GM12878 (cell line): ENCODE measurements around the gene AP3S2. TPM values are rescaled to one million over a fixed set of nuclear protein-coding genes. Genes with fewer than 3 reads are reported as not detected.

ENCODE experiments used
- ATAC-seq: fragments of 200-7000 bp; cut with Tn5 transposase; 3 replicates; pipeline ENCODE4 v1.9.1; 2020; ENCODE audit warnings: mild to moderate bottlenecking, moderate library complexity
- BruUV-seq: library from RNA; stranded (reverse); fragments of 400-500 nt; replicated peaks from 2 replicates; lab custom pipeline; 2021; lab: Mats Ljungman, UMichigan
- CTCF ChIA-PET: fragments of 300-600 bp; sonication (Branson Sonifier 250); formaldehyde crosslinking; extraction: SDS; loops from one replicate; lab custom pipeline; 2021; ENCODE audit warnings: inconsistent platforms; lab: Yijun Ruan, JAX
- POLR2A ChIA-PET: fragments of 350-600 bp; formaldehyde crosslinking; extraction: SDS; loops from one replicate; lab custom pipeline; 2021; ENCODE audit warnings: inconsistent platforms; lab: Charles Lee
- RAD21 ChIA-PET: fragments of 300-600 bp; sonication (Branson Sonifier 250); formaldehyde crosslinking; loops from one replicate; lab custom pipeline; 2023; ENCODE audit warnings: antibody characterized with exemption; ENCODE audit not compliant: unreplicated experiment; lab: Charles Lee
- SMC1A ChIA-PET: fragments of 300-600 bp; sonication (Branson Sonifier 250); formaldehyde crosslinking; loops from one replicate; lab custom pipeline; 2023; ENCODE audit not compliant: unreplicated experiment, uncharacterized antibody; lab: Charles Lee
- DNase-seq: peaks from one replicate; pipeline ENCODE4 v3.0.0-alpha.2; 2011; ENCODE audit warnings: low read depth, low spot score
- FAIRE-seq: peaks from 3 replicates; lab custom pipeline; 2011; peaks lifted over from hg19 to GRCh38; lab: Jason Lieb, UNC
- H2AFZ ChIP-seq: 2 replicates; pipeline ENCODE4 v1.6.0; 2011; ENCODE audit warnings: low read depth, low read length, control low read depth; ENCODE audit not compliant: control insufficient read depth
- H3K27ac ChIP-seq: 2 replicates; pipeline ENCODE4 v1.5.1; 2011; ENCODE audit warnings: control low read depth; ENCODE audit not compliant: control insufficient read depth, insufficient read depth
- H3K27me3 ChIP-seq, 2 experiments: replicated peaks in 1 of 2; 2 replicates each; pipeline versions ENCODE4 v1.6.0 to v1.6.1; 2011; ENCODE audit warnings: low read length in 1 of 2; ENCODE audit not compliant: control insufficient read depth in 2 of 2, insufficient read depth in 2 of 2
- H3K36me3 ChIP-seq, 2 experiments: 2 replicates each; pipeline ENCODE4 v1.5.1; 2011; ENCODE audit warnings: low read length in 1 of 2; ENCODE audit not compliant: control insufficient read depth in 2 of 2, insufficient read depth in 2 of 2
- H3K4me1 ChIP-seq: 2 replicates; pipeline ENCODE4 v1.6.1; 2011; ENCODE audit warnings: mild to moderate bottlenecking, low read length, moderate library complexity, mixed read lengths; ENCODE audit not compliant: control insufficient read depth, insufficient read depth
- H3K4me2 ChIP-seq: 2 replicates; pipeline ENCODE4 v1.6.0; 2011; ENCODE audit warnings: control low read depth; ENCODE audit not compliant: control insufficient read depth, insufficient read depth
- H3K4me3 ChIP-seq: fragments of 200-600 bp; sonication (generic); 2 replicates; pipeline ENCODE4 v1.5.1; 2016
- H3K79me2 ChIP-seq: 2 replicates; pipeline ENCODE4 v1.6.0; 2011; ENCODE audit warnings: low read length; ENCODE audit not compliant: control insufficient read depth, insufficient read depth
- H3K9ac ChIP-seq: 2 replicates; pipeline ENCODE4 v1.8.0; 2011; ENCODE audit warnings: low read length, control low read depth, mixed read lengths; ENCODE audit not compliant: control insufficient read depth, insufficient read depth
- H3K9me3 ChIP-seq: replicated peaks from 3 replicates; pipeline ENCODE4 v1.5.1; 2011; ENCODE audit warnings: mild to moderate bottlenecking, low read length; ENCODE audit not compliant: control insufficient read depth, insufficient read depth
- H4K20me1 ChIP-seq: 2 replicates; pipeline ENCODE4 v1.6.0; 2011; ENCODE audit not compliant: control insufficient read depth, insufficient read depth
- ATF7 ChIP-seq: fragments of 450-650 bp; IDR thresholded peaks from 2 replicates; pipeline ENCODE4 v1.6.1; 2016; ENCODE audit warnings: low read depth, mild to moderate bottlenecking
- EED ChIP-seq: sonication (generic); IDR thresholded peaks from 2 replicates; pipeline ENCODE4 v1.6.1; 2016; ENCODE audit warnings: antibody characterized with exemption, low read depth
- ETV6 ChIP-seq, 2 experiments: fragments of 450-650 bp in 1 of 2; IDR thresholded peaks in 1 of 2; conservative IDR thresholded peaks in 1 of 2; 2 replicates each; pipeline ENCODE4 v1.6.1; 2014; ENCODE audit warnings: antibody characterized with exemption in 1 of 2, borderline replicate concordance in 1 of 2, low read depth in 1 of 2, mild to moderate bottlenecking in 1 of 2, moderate library complexity in 1 of 2
- KLF5 ChIP-seq: fragments of 450-650 bp; IDR thresholded peaks from 2 replicates; pipeline ENCODE4 v1.6.1; 2014; ENCODE audit warnings: mild to moderate bottlenecking; ENCODE audit not compliant: partially characterized antibody
- MEF2B ChIP-seq: fragments of 450-650 bp; IDR thresholded peaks from 2 replicates; pipeline ENCODE4 v1.6.1; 2018; ENCODE audit warnings: mild to moderate bottlenecking, moderate library complexity; ENCODE audit not compliant: partially characterized antibody, poor library complexity, severe bottlenecking
- NFYB ChIP-seq: IDR thresholded peaks from 2 replicates; pipeline ENCODE4 v1.6.1; 2011; ENCODE audit warnings: low read depth, mild to moderate bottlenecking, low read length, improper control_type of control experiment, moderate library complexity; ENCODE audit not compliant: insufficient read depth
- RBBP5 ChIP-seq: fragments of 200-600 bp; sonication (generic); conservative IDR thresholded peaks from 2 replicates; pipeline ENCODE4 v1.6.1; 2016
- REST ChIP-seq: IDR thresholded peaks from 2 replicates; pipeline ENCODE4 v1.6.1; 2012; ENCODE audit warnings: mild to moderate bottlenecking, low read depth, low read length
- SUZ12 ChIP-seq: fragments of 200-600 bp; sonication (generic); IDR thresholded peaks from one replicate; pipeline ENCODE4 v1.6.1; 2018; ENCODE audit warnings: antibody characterized with exemption, mild to moderate bottlenecking; ENCODE audit not compliant: unreplicated experiment
- WRNIP1 ChIP-seq: IDR thresholded peaks from 2 replicates; pipeline ENCODE4 v1.6.1; 2011; ENCODE audit warnings: low read depth, low read length, improper control_type of control experiment, borderline replicate concordance
- WGBS: methylation state at CpG from one replicate; pipeline ENCODE4 v1.1.6; 2016; ENCODE audit warnings: low lambda C conversion rate; ENCODE audit not compliant: insufficient replicate concordance, insufficient coverage; ENCODE audit errors: missing lambda C conversion rate; 5-methylcytosine and 5-hydroxymethylcytosine counted together
- in situ Hi-C: fragments of 300-500 bp; cut with MboI; formaldehyde crosslinking; loops from 9 replicates; pipeline ENCODE4 v1.14.3; 2018; ENCODE audit warnings: mixed read lengths
- intact Hi-C: fragments of 100-400 bp; cut with micrococcal nuclease; formaldehyde crosslinking; loops from one replicate; pipeline ENCODE4 v1.14.2; 2022; ENCODE audit not compliant: unreplicated experiment
- polyA plus RNA-seq, 11 experiments: library from polyadenylated mRNA; depleted of rRNA in 4 of 11; unstranded in 6 of 11; stranded (reverse) in 5 of 11; fragments of >200 nt; fragmentation: Nextera tagmentation in 4 of 11; fragmentation: Illumina TruSeq in 1 of 11; extraction: Ambion mirVana in 4 of 11; extraction: Trizol in 1 of 11; gene quantifications; 1 replicate in 1 of 11; 2 replicates in 10 of 11; pipeline versions ENCODE4 v1.2.1 to v1.2.3, GENCODE V29; 2011 to 2016; ENCODE audit warnings: inconsistent platforms in 2 of 11, missing spikeins in 2 of 11, low read depth in 1 of 11
- total RNA-seq, 4 experiments: library from RNA; depleted of rRNA in 3 of 4; stranded (reverse); fragments of >200 nt in 3 of 4; fragmentation: Illumina TruSeq in 1 of 4; extraction: Trizol in 1 of 4; gene quantifications; 2 replicates each; pipeline versions ENCODE4 v1.2.1 to v1.2.3, GENCODE V29; 2013 to 2021
- TF ChIP-seq, protein P1 (sequence below): fragments of 450-650 bp; IDR thresholded peaks from 2 replicates; pipeline ENCODE4 v1.6.1; 2016; ENCODE audit warnings: mild to moderate bottlenecking
- TF ChIP-seq, protein P2 (sequence below): fragments of 450-650 bp; IDR thresholded peaks from 2 replicates; pipeline ENCODE4 v1.6.1; 2017; ENCODE audit warnings: borderline replicate concordance

Gene AP3S2
- total and polyA plus RNA-seq, 10 of the 15 experiments (the other 5 are each of a cell fraction or from before 2014, with no cell fraction given) = 10.0 to 43.6 (median 26.0) TPM

DNA sequence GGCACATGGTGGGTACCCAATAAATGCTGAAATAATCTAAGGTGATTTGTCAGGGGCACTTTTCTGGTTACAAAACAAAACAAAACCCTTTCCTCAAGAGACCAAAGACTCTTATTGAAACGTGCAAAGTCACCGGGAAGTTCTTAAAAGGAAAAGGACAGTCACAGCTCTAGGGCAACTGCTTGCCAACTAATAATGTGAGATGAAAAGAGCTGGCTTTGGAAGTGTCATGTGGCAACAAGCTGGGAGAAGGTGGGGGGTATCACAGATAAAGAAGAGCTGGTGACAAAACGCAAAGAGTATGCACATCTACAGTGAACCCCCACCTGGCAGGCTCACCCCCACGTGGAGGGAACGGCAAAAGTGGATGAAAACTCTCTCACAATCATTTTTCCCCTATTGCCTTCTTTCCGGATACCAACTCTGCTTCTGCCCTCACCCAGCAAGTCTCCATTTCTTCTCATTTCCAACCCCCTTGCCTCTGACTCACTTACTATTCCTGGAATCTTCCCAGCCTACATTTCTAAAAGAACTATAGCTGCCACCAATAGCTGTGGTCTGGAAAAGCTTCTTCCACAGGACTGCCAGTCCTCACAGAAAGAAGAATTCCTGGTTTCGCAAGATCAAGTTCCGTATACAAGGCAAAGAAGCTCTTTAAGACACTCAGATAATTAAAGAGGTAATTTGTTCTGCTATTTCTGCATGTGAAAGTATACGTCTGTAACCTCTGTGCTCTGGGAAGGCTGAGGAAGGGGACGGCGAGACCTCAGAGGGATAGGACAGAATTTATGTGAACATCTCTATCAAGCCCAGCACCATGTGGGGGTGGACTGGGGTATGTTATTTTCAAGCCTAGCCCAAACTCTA is 57.3 kb downstream of the AP3S2 start:
- in situ Hi-C loops = no loop called here
- Histone ChIP-seq H3K27ac (no peak overlapping the region), H3K4me1 (peaks cover 15% of the 10 kb centered on the region), H3K4me2 (no peak overlapping the region), H3K9ac (no peak overlapping the region), H3K9me3 (no peaks in the 10 kb centered on the region), H3K4me3 (no peak overlapping the region)
- no TSS peak for BruUV-seq
- no peak for ATAC-seq
- ChIA-PET CTCF (interaction anchor here (1.0 to 1.6 kb wide), 4 partner anchors 38 to 76 kb away, joined by 3 to 6 read pairs (median 4); no protein-coding TSS in a partner anchor), RAD21 (no interaction called here)
- TF ChIP-seq ATF7 = no peak
- no peak for TF ChIP-seq SUZ12
- TF ChIP-seq KLF5 = no peak
- TF ChIP-seq REST = no peak
- TF ChIP-seq, protein P1, sequence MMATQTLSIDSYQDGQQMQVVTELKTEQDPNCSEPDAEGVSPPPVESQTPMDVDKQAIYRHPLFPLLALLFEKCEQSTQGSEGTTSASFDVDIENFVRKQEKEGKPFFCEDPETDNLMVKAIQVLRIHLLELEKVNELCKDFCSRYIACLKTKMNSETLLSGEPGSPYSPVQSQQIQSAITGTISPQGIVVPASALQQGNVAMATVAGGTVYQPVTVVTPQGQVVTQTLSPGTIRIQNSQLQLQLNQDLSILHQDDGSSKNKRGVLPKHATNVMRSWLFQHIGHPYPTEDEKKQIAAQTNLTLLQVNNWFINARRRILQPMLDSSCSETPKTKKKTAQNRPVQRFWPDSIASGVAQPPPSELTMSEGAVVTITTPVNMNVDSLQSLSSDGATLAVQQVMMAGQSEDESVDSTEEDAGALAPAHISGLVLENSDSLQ = no peak
- no peak for TF ChIP-seq EED
- TF ChIP-seq, protein P2, sequence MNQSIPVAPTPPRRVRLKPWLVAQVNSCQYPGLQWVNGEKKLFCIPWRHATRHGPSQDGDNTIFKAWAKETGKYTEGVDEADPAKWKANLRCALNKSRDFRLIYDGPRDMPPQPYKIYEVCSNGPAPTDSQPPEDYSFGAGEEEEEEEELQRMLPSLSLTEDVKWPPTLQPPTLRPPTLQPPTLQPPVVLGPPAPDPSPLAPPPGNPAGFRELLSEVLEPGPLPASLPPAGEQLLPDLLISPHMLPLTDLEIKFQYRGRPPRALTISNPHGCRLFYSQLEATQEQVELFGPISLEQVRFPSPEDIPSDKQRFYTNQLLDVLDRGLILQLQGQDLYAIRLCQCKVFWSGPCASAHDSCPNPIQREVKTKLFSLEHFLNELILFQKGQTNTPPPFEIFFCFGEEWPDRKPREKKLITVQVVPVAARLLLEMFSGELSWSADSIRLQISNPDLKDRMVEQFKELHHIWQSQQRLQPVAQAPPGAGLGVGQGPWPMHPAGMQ = no peak
- TF ChIP-seq MEF2B = no peak
- no peak for TF ChIP-seq ETV6 (conservative IDR thresholded peaks at IDR 0.05 in 1 of 2, IDR thresholded peaks at IDR 0.05 in 1 of 2; ENCODE audit: borderline replicate concordance in 1 of 2, low read depth in 1 of 2)
- no peak for TF ChIP-seq NFYB
- TF ChIP-seq RBBP5 = no peak
- no peak for TF ChIP-seq WRNIP1
- TF ChIP-seq, all 136 proteins: peak for 0
- Histone ChIP-seq H3K79me2 (no peaks in the 10 kb centered on the region), H4K20me1 (no peaks in the 10 kb centered on the region), H3K27me3 (no peaks in the 10 kb centered on the region), H2AFZ (no peak overlapping the region), H3K36me3 (peaks cover 11 to 18% of the 10 kb centered on the region in 2 experiments; a peak in 3 of 4 replicates)
- ChIA-PET SMC1A (no interaction called here), POLR2A (interaction anchor here (1.3 kb wide), 1 partner anchor 103 kb away, joined by 3 read pairs; no protein-coding TSS in a partner anchor)
- no peak for DNase-seq
- 78% methylated on average over 11 of the region's 11 CpGs for WGBS
- FAIRE-seq = no peak
- intact Hi-C loops = no loop called here
